Transverse colon (tissue), 4 donors: Measurements from ENCODE around the gene SPACA1. TPM values are rescaled to one million over a fixed set of nuclear protein-coding genes. Genes with fewer than 3 reads are reported as not detected.

Experiments used
- DNase-seq: peaks from one replicate; pipeline ENCODE4 v3.0.0-alpha.2; 2019
- H3K27ac ChIP-seq, 4 donors: fragments of 200-600 bp; sonication (generic); 2 replicates each; pipeline ENCODE4 v1.5.1; 2016 to 2018; ENCODE audit warnings: inconsistent platforms in 4 of 4
- H3K27me3 ChIP-seq: fragments of 200-600 bp; sonication (generic); 2 replicates; pipeline ENCODE4 v1.5.1; 2017; ENCODE audit warnings: inconsistent platforms
- H3K36me3 ChIP-seq, 4 donors: fragments of 200-600 bp; sonication (generic); 2 replicates each; pipeline ENCODE4 v1.5.1; 2017 to 2019; ENCODE audit warnings: inconsistent platforms in 4 of 4
- H3K4me1 ChIP-seq, 4 donors: fragments of 200-600 bp; sonication (generic); 2 replicates each; pipeline ENCODE4 v1.5.1; 2017 to 2020; ENCODE audit warnings: inconsistent platforms in 4 of 4
- H3K4me3 ChIP-seq, 4 donors: fragments of 200-600 bp; sonication (generic); 1 replicate in 1 of 4; 2 replicates in 3 of 4; pipeline versions ENCODE4 v1.5.1 to v1.6.1; 2017 to 2019; ENCODE audit warnings: inconsistent platforms in 4 of 4
- H3K9me3 ChIP-seq, 2 donors: fragments of 200-600 bp; sonication (generic); 2 replicates each; pipeline ENCODE4 v1.5.1; 2017 to 2019; ENCODE audit warnings: inconsistent platforms in 2 of 2
- CTCF ChIP-seq, 5 experiments: fragments of 200-600 bp in 3 of 5; fragments of 450-650 bp in 2 of 5; sonication (generic) in 3 of 5; IDR thresholded peaks; 1 replicate in 2 of 5; 2 replicates in 3 of 5; pipeline ENCODE4 v1.5.1; 2016 to 2017; ENCODE audit warnings: antibody characterized with exemption in 5 of 5, inconsistent platforms in 3 of 5, mild to moderate bottlenecking in 2 of 5, moderate library complexity in 1 of 5
- EP300 ChIP-seq: sonication (generic); formaldehyde crosslinking; IDR thresholded peaks from one replicate; pipeline ENCODE4 v1.6.1; 2017; ENCODE audit warnings: antibody characterized with exemption, low read depth
- POLR2A ChIP-seq: fragments of 450-650 bp; IDR thresholded peaks from one replicate; pipeline ENCODE4 v1.6.1; 2016; ENCODE audit warnings: antibody characterized with exemption, mild to moderate bottlenecking, moderate library complexity
- POLR2AphosphoS5 ChIP-seq, 3 donors: sonication (generic); formaldehyde crosslinking; IDR thresholded peaks; one replicate each; pipeline ENCODE4 v1.6.1; 2016; ENCODE audit warnings: antibody characterized with exemption in 3 of 3
- WGBS, 2 donors: methylation state at CpG; one replicate each; pipeline ENCODE4 v1.1.5; 2018; ENCODE audit warnings: low coverage in 1 of 2; 5-methylcytosine and 5-hydroxymethylcytosine counted together
- in situ Hi-C, 4 donors: fragments of 200-750 bp; cut with MboI; loops; one replicate each; pipeline versions ENCODE4 v1.15.0 to v1.15.1; 2017; ENCODE audit warnings: low sequenced_read_pairs in 3 of 4, low pct_ligation_motif_present in 1 of 4, low pct_unique_long_range_greater_than_20kb in 1 of 4
- intact Hi-C: fragments of 100-400 bp; cut with DNase I; formaldehyde crosslinking; loops from one replicate; pipeline ENCODE4 v1.15.1; 2023; ENCODE audit warnings: low total_unique reads
- total RNA-seq, 4 donors: library from RNA; depleted of rRNA; stranded (reverse); fragments of >200 nt; gene quantifications; one replicate each; pipeline ENCODE4 v1.1.0, GENCODE V29; 2016

Gene SPACA1
- total RNA-seq, 4 donors from 2014 or later: not detected

DNA sequence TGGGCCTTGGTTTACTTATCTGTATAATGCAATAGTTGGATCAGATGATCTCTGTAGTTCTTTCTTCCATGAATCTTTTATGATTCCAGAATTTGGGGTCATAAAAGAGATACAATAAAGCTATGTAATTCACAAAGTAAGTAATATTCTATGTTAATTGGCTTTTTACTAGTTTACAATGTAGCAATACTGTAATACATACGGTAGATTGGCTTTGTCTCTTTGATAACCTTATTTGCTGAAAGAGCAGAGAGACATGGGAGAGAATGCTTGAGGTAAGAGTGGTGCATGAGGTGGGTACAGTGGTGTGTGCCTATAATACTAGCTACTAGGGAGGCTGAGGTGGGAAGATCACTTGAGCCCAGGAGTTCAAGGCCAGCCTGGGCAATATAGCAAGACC, 14.7 kb downstream of the SPACA1 start:
- Histone ChIP-seq H3K36me3 (no peaks in the 10 kb centered on the region), H3K9me3 (no peaks in the 10 kb centered on the region), H3K4me1 (peaks cover 0 to 6% (median 2%) of the 10 kb centered on the region in 4 donors), H3K27ac (no peak overlapping the region), H3K27me3 (no peaks in the 10 kb centered on the region), H3K4me3 (no peak overlapping the region)
- in situ Hi-C loops (no loop called here), intact Hi-C loops (no loop called here)
- no peak for DNase-seq
- WGBS, 2 donors: 50 to 52% methylated on average over 1 of the region's 1 CpG
- TF ChIP-seq CTCF (IDR thresholded peaks at IDR 0.05): no peak
- no peak for TF ChIP-seq POLR2AphosphoS5 (IDR thresholded peaks at IDR 0.05)
- TF ChIP-seq POLR2A: no peak
- TF ChIP-seq EP300: no peak

DNA sequence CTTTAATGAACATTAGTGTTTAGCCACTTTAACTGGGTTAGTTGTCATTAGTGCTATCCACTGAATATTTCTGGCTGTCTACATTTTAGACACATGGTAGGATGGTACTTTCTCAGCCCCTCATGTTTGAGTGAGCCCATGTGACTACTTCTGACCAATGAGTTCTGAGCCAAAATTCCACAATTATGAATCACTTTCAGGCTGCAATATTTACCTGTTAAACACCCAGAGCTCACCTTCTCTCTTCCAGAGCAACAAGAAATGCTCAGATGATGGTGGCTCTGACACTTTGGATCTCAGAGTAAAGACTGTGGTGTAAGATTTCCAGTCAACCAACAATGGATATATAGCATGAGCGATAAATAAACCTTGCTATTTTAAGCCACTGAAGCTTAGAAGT, 24.8 kb downstream of the SPACA1 start:
- Histone ChIP-seq H3K4me3 (no peak overlapping the region), H3K4me1 (no peaks in the 10 kb centered on the region), H3K27ac (no peak overlapping the region), H3K36me3 (no peaks in the 10 kb centered on the region), H3K9me3 (no peaks in the 10 kb centered on the region), H3K27me3 (peaks cover 3% of the 10 kb centered on the region)
- TF ChIP-seq CTCF (IDR thresholded peaks at IDR 0.05) (no peak), EP300 (no peak), POLR2AphosphoS5 (IDR thresholded peaks at IDR 0.05) (no peak), POLR2A (no peak)
- DNase-seq: no peak
- intact Hi-C loops: no loop called here
- in situ Hi-C loops: no loop called here
- 92 to 100% methylated on average over 1 of the region's 1 CpG for WGBS, 2 donors

DNA sequence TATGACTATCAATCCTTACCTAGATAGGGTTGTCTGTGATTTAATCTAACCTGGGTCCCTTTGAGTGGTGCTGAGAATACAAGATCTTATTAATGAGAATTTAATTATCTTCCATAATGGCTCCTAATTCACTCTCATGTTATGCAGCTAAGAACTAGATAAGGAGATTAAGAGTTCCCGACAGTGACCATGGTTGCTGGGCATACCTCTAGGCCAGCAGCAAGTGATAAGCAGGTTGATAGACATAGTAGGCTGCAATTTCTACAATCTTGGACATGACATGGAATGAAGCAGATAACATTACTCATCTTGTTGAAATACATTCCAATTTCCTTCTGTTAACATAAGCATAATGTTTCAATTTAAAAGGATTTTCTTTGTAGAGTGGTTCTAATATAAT, 27.1 kb downstream of the SPACA1 start:
- peaks cover 3% of the 10 kb centered on the region for H3K27me3 ChIP-seq
- no peak overlapping the region for H3K4me3 ChIP-seq
- H3K36me3 ChIP-seq: no peaks in the 10 kb centered on the region
- in situ Hi-C loops: no loop called here
- H3K4me1 ChIP-seq: no peaks in the 10 kb centered on the region
- no peaks in the 10 kb centered on the region for H3K9me3 ChIP-seq
- WGBS, 2 donors: 88 to 100% methylated on average over 1 of the region's 1 CpG
- DNase-seq: no peak
- no peak for TF ChIP-seq POLR2A
- no peak for TF ChIP-seq CTCF (IDR thresholded peaks at IDR 0.05)
- TF ChIP-seq POLR2AphosphoS5 (IDR thresholded peaks at IDR 0.05): no peak
- TF ChIP-seq EP300: no peak
- H3K27ac ChIP-seq: no peak overlapping the region
- intact Hi-C loops: no loop called here

DNA sequence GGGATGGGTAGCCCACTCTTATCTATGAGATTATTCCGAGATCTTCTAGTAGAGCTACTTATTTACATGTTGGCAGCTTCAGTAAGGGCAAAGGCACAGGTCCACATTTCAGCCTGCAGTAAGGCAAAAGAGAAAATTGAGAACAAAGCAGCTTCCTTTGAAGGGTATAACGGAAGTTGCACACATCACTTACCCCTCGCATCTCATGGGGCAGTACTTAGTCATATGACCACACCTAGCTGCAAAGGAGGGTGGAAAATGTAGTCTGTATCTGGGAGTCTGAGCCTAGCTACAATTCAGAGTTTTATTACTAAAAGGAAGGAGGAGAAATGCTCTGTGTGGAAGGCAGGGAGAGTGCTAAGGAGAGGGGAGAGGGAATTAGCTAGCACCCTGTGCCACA, 29.7 kb downstream of the SPACA1 start:
- DNase-seq: no peak
- 79 to 93% methylated on average over 3 of the region's 3 CpGs for WGBS, 2 donors
- intact Hi-C loops: no loop called here
- no peak for TF ChIP-seq POLR2AphosphoS5 (IDR thresholded peaks at IDR 0.05)
- TF ChIP-seq POLR2A: no peak
- no peak for TF ChIP-seq CTCF (IDR thresholded peaks at IDR 0.05)
- TF ChIP-seq EP300: no peak
- Histone ChIP-seq H3K4me1 (no peaks in the 10 kb centered on the region), H3K4me3 (no peak overlapping the region), H3K27me3 (no peaks in the 10 kb centered on the region), H3K27ac (no peak overlapping the region), H3K9me3 (no peaks in the 10 kb centered on the region), H3K36me3 (no peaks in the 10 kb centered on the region)
- in situ Hi-C loops: no loop called here
